HepG2 (cell line): ENCODE measurements around the gene RNF13. TPM values are rescaled to one million over a fixed set of nuclear protein-coding genes. Genes with fewer than 3 reads are reported as not detected.

Experiments
- ATAC-seq: fragments of 200-7000 bp; cut with Tn5 transposase; 3 replicates; pipeline ENCODE4 v1.9.1; 2020; ENCODE audit warnings: mild to moderate bottlenecking, moderate library complexity
- BruUV-seq: library from RNA; stranded (reverse); fragments of 400-500 nt; replicated peaks from 2 replicates; lab custom pipeline; 2021; lab: Mats Ljungman, UMichigan
- CTCF ChIA-PET: fragments of 300-600 bp; formaldehyde crosslinking; extraction: SDS; loops from one replicate; lab custom pipeline; 2021; ENCODE audit warnings: low total read pairs, inconsistent platforms, low intra/inter-chr PET ratio; lab: Yijun Ruan, JAX
- POLR2A ChIA-PET: fragments of 350-600 bp; sonication (Branson Sonifier 250); formaldehyde crosslinking; loops from one replicate; lab custom pipeline; 2020; ENCODE audit warnings: antibody characterized with exemption, inconsistent platforms; lab: Yijun Ruan, JAX
- DNase-seq: peaks from one replicate; pipeline ENCODE4 v3.0.0-alpha.2; 2015; ENCODE audit warnings: low spot score
- FAIRE-seq: peaks from 3 replicates; lab custom pipeline; 2011; peaks lifted over from hg19 to GRCh38; lab: Jason Lieb, UNC
- H2AFZ ChIP-seq: one replicate; pipeline ENCODE4 v1.6.1; 2011; ENCODE audit warnings: low read length, inconsistent platforms
- H3K27ac ChIP-seq: fragments of 300-600 bp; 3 replicates; pipeline ENCODE4 v1.8.0; 2011; ENCODE audit warnings: mixed run types, mild to moderate bottlenecking, mixed read lengths, low read length, inconsistent platforms; ENCODE audit not compliant: insufficient read depth; ENCODE audit errors: extremely low read length
- H3K27me3 ChIP-seq, 2 experiments: fragments of 200-600 bp in 1 of 2; 2 replicates in 1 of 2; 3 replicates in 1 of 2; pipeline versions ENCODE4 v1.6.0 to v1.8.0; 2011; ENCODE audit warnings: low read length in 2 of 2, mild to moderate bottlenecking in 2 of 2, moderate library complexity in 2 of 2, inconsistent platforms in 1 of 2; ENCODE audit not compliant: insufficient read depth in 2 of 2, control insufficient read depth in 1 of 2
- H3K36me3 ChIP-seq, 2 experiments: fragments of 200-600 bp in 1 of 2; replicated peaks in 1 of 2; 2 replicates in 1 of 2; 3 replicates in 1 of 2; pipeline versions ENCODE4 v1.5.1 to v1.8.0; 2011; ENCODE audit warnings: low read length in 2 of 2, inconsistent platforms in 1 of 2; ENCODE audit not compliant: insufficient read depth in 2 of 2, control insufficient read depth in 1 of 2
- H3K4me1 ChIP-seq: 2 replicates; pipeline ENCODE4 v1.5.1; 2012; ENCODE audit warnings: low read length, inconsistent platforms; ENCODE audit not compliant: insufficient read depth
- H3K4me2 ChIP-seq: 2 replicates; pipeline ENCODE4 v1.6.0; 2011; ENCODE audit warnings: low read depth, low read length, inconsistent platforms
- H3K4me3 ChIP-seq, 3 experiments: fragments of 200-600 bp in 1 of 3; sonication (generic), shearing (Covaris generic) in 1 of 3; replicated peaks in 1 of 3; 2 replicates each; pipeline ENCODE4 v1.5.1; 2011 to 2016; ENCODE audit warnings: low read length in 3 of 3, inconsistent platforms in 2 of 3, low read depth in 2 of 3, mild to moderate bottlenecking in 2 of 3, control low read depth in 1 of 3, mixed read lengths in 1 of 3; ENCODE audit not compliant: insufficient read depth in 1 of 3
- H3K79me2 ChIP-seq: one replicate; pipeline ENCODE4 v1.6.1; 2011; ENCODE audit warnings: low read length, inconsistent platforms; ENCODE audit not compliant: insufficient read depth
- H3K9ac ChIP-seq: 2 replicates; pipeline ENCODE4 v1.6.0; 2011; ENCODE audit warnings: mild to moderate bottlenecking, low read depth, low read length, inconsistent platforms; ENCODE audit not compliant: insufficient read depth
- H3K9me3 ChIP-seq: 2 replicates; pipeline ENCODE4 v1.5.1; 2012; ENCODE audit warnings: mild to moderate bottlenecking, low read length
- H4K20me1 ChIP-seq: 2 replicates; pipeline ENCODE4 v1.6.0; 2011; ENCODE audit warnings: inconsistent platforms, mild to moderate bottlenecking, low read length, moderate library complexity; ENCODE audit not compliant: insufficient read depth
- CREBL2 ChIP-seq: sonication (generic); formaldehyde crosslinking; IDR thresholded peaks from 2 replicates; pipeline ENCODE4 v1.8.1; 2023; ENCODE audit warnings: missing genetic modification reagents, mild to moderate bottlenecking, borderline replicate concordance
- E2F2 ChIP-seq: sonication (generic); formaldehyde crosslinking; IDR thresholded peaks from 2 replicates; pipeline ENCODE4 v1.4.0; 2020; ENCODE audit warnings: missing genetic modification reagents, borderline replicate concordance
- GFI1 ChIP-seq: sonication (generic); formaldehyde crosslinking; IDR thresholded peaks from 2 replicates; pipeline ENCODE4 v1.5.0; 2020; ENCODE audit warnings: missing genetic modification reagents, mild to moderate bottlenecking, borderline replicate concordance
- GMEB1 ChIP-seq: sonication (generic); formaldehyde crosslinking; IDR thresholded peaks from 2 replicates; pipeline ENCODE4 v1.5.1; 2020; ENCODE audit warnings: missing genetic modification reagents, mild to moderate bottlenecking, borderline replicate concordance
- KDM4B ChIP-seq: sonication (generic); formaldehyde crosslinking; IDR thresholded peaks from 2 replicates; pipeline ENCODE4 v1.4.0; 2020; ENCODE audit warnings: missing genetic modification reagents
- KMT2A ChIP-seq: sonication (generic); formaldehyde crosslinking; IDR thresholded peaks from 2 replicates; pipeline ENCODE4 v1.4.0; 2020; ENCODE audit warnings: missing genetic modification reagents
- PRDM4 ChIP-seq: sonication (generic); formaldehyde crosslinking; IDR thresholded peaks from 2 replicates; pipeline ENCODE4 v1.9.0; 2021; ENCODE audit warnings: missing genetic modification reagents, borderline replicate concordance
- SRSF9 ChIP-seq: fragments of 200-400 bp; formaldehyde crosslinking; IDR thresholded peaks from 2 replicates; pipeline ENCODE4 v1.6.1; 2018; ENCODE audit warnings: borderline replicate concordance, mild to moderate bottlenecking, low read depth, low read length; ENCODE audit not compliant: insufficient read depth, poor library complexity, severe bottlenecking
- TBL1XR1 ChIP-seq: fragments of 150-350 bp; IDR thresholded peaks from 2 replicates; pipeline ENCODE4 v1.6.1; 2014; ENCODE audit warnings: borderline replicate concordance, low read length; ENCODE audit not compliant: partially characterized antibody
- ZNF577 ChIP-seq: sonication (generic); formaldehyde crosslinking; IDR thresholded peaks from 2 replicates; pipeline ENCODE4 v1.4.0; 2020; ENCODE audit warnings: mild to moderate bottlenecking, low read depth, missing genetic modification reagents, borderline replicate concordance
- WGBS: methylation state at CpG from one replicate; pipeline ENCODE4 v1.1.6; 2017; ENCODE audit warnings: low lambda C conversion rate; 5-methylcytosine and 5-hydroxymethylcytosine counted together
- in situ Hi-C: cut with HindIII; loops from 2 replicates; pipeline ENCODE4 v1.10.0; 2017; ENCODE audit warnings: low pct_unique_long_range_greater_than_20kb; ENCODE audit not compliant: extremely low pct_ligation_motif_present
- intact Hi-C: fragments of 100-400 bp; cut with micrococcal nuclease; formaldehyde crosslinking; loops from one replicate; pipeline ENCODE4 v1.10.0; 2022; ENCODE audit not compliant: unreplicated experiment
- polyA plus RNA-seq, 8 experiments: library from polyadenylated mRNA; depleted of rRNA in 3 of 8; stranded (reverse) in 7 of 8; unstranded in 1 of 8; fragments of >200 nt; fragmentation: Illumina TruSeq in 4 of 8; extraction: Trizol in 4 of 8; gene quantifications; 2 replicates each; pipeline versions ENCODE4 v1.2.1 to v1.2.3, GENCODE V29; 2011 to 2016; ENCODE audit warnings: low read depth in 4 of 8, missing spikeins in 1 of 8, mixed read lengths in 1 of 8; ENCODE audit not compliant: insufficient read depth in 1 of 8
- total RNA-seq, 5 experiments: library from RNA; depleted of rRNA; stranded (reverse); fragments of >200 nt; fragmentation: Illumina TruSeq; extraction: Trizol; gene quantifications; 2 replicates each; pipeline ENCODE4 v1.2.3, GENCODE V29; 2016; ENCODE audit warnings: low read depth in 1 of 5
- TF ChIP-seq, protein P1 (sequence below): sonication (generic); formaldehyde crosslinking; IDR thresholded peaks from 2 replicates; pipeline ENCODE4 v1.4.0; 2020; ENCODE audit warnings: mild to moderate bottlenecking, missing genetic modification reagents

Gene RNF13
- total and polyA plus RNA-seq, 2 of the 13 experiments (the other 11 are each of a cell fraction or from before 2014, with no cell fraction given): 39.8 to 46.0 TPM

DNA sequence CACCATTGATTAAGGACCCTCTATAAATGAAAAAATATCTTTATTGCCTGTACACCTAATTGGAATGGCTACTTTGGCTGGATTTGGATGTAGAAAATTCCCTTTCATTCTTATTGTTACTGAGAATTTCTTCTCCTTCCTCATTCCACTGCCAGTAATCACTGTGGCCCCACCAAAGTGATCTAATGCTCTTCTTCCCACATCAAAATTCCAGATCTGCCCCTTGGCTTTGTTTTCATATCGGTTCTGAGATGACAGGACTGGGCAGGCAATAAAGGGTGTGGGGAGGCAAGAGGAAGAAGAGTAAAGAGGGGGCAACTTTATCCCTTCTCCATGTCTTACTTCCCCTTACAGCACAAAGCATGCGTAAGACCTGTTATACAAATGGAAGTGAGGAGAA lies 22.7 kb upstream of the RNF13 start:
- in situ Hi-C loops: no loop called here
- ATAC-seq: peak; percentile 50
- FAIRE-seq: no peak
- no peak for TF ChIP-seq ZNF577 (CRISPR knock-in tag)
- no peak for TF ChIP-seq KMT2A (CRISPR knock-in tag)
- TF ChIP-seq TBL1XR1: no peak
- TF ChIP-seq PRDM4 (CRISPR knock-in tag): no peak
- no peak for TF ChIP-seq GFI1 (CRISPR knock-in tag)
- TF ChIP-seq KDM4B (CRISPR knock-in tag): no peak
- TF ChIP-seq CREBL2 (CRISPR knock-in tag): no peak
- TF ChIP-seq, protein P1, sequence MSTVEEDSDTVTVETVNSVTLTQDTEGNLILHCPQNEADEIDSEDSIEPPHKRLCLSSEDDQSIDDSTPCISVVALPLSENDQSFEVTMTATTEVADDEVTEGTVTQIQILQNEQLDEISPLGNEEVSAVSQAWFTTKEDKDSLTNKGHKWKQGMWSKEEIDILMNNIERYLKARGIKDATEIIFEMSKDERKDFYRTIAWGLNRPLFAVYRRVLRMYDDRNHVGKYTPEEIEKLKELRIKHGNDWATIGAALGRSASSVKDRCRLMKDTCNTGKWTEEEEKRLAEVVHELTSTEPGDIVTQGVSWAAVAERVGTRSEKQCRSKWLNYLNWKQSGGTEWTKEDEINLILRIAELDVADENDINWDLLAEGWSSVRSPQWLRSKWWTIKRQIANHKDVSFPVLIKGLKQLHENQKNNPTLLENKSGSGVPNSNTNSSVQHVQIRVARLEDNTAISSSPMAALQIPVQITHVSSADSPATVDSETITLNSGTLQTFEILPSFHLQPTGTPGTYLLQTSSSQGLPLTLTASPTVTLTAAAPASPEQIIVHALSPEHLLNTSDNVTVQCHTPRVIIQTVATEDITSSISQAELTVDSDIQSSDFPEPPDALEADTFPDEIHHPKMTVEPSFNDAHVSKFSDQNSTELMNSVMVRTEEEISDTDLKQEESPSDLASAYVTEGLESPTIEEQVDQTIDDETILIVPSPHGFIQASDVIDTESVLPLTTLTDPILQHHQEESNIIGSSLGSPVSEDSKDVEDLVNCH (CRISPR knock-in tag): no peak
- TF ChIP-seq E2F2: no peak
- no peak for TF ChIP-seq SRSF9
- TF ChIP-seq GMEB1 (CRISPR knock-in tag): no peak
- TF ChIP-seq, all 625 proteins: peak for 0
- H3K27ac ChIP-seq: no peak overlapping the region
- WGBS: 37% methylated on average over 2 of the region's 2 CpGs
- H3K4me1 ChIP-seq: peaks cover 28% of the 10 kb centered on the region
- no peaks in the 10 kb centered on the region for H3K9me3 ChIP-seq
- H3K36me3 ChIP-seq: no peaks in the 10 kb centered on the region
- CTCF ChIA-PET: no interaction called here
- no peak for DNase-seq
- no TSS peak for BruUV-seq
- no peak overlapping the region for H2AFZ ChIP-seq
- intact Hi-C loops: loop anchor here (5.0 kb wide), 1 partner anchor 1407 kb away; no protein-coding TSS in a partner anchor
- no peak overlapping the region for H3K9ac ChIP-seq
- H3K27me3 ChIP-seq: no peaks in the 10 kb centered on the region
- no peak overlapping the region for H3K4me3 ChIP-seq
- POLR2A ChIA-PET: no interaction called here
- H4K20me1 ChIP-seq: no peaks in the 10 kb centered on the region
- no peaks in the 10 kb centered on the region for H3K79me2 ChIP-seq
- H3K4me2 ChIP-seq: 0 out of 2 replicates have a peak overlapping the region, but pooled peaks have one; percentile 3
